ENCODE measurements around the gene LRMDA. TPM values are rescaled to one million over a fixed set of nuclear protein-coding genes. Genes with fewer than 3 reads are reported as not detected.
A peak's percentile ranks its signal among the peaks of the same experiment; 100 is the strongest.

LRMDA gene
- total RNA-seq, 1 donor from 2014 or later, result 17.3 TPM

- DNase-seq (ENCODE audit: low read depth in 2 of 2), result no peak
Observed at GRCh38 chr10:75638752-75639151, 207.3 kb downstream of the LRMDA start.

GRCh38 chr10:75639736-75640135 lies 208.3 kb downstream of the LRMDA start:
- DNase-seq (ENCODE audit: low read depth in 2 of 2), result no peak

GRCh38 chr10:75640381-75640780 lies 209.0 kb downstream of the LRMDA start:
- no peak for DNase-seq (ENCODE audit: low read depth in 2 of 2)

- DNase-seq (ENCODE audit: low read depth in 2 of 2), result no peak
Observed at GRCh38 chr10:75640803-75641202, 209.4 kb downstream of the LRMDA start.

- no peak for DNase-seq (ENCODE audit: low read depth in 2 of 2)
Observed at GRCh38 chr10:75643405-75643804, 212.0 kb downstream of the LRMDA start.

- no peak for DNase-seq (ENCODE audit: low read depth in 2 of 2)
Observed at GRCh38 chr10:75643944-75644692, 212.7 kb downstream of the LRMDA start.

- DNase-seq (ENCODE audit: low read depth in 2 of 2), result no peak
Observed at GRCh38 chr10:75645704-75646103, 214.3 kb downstream of the LRMDA start.

- DNase-seq (ENCODE audit: low read depth in 2 of 2), result no peak
Observed at GRCh38 chr10:75646218-75646915, 214.9 kb downstream of the LRMDA start.

- DNase-seq (ENCODE audit: low read depth in 2 of 2), result no peak
Observed at GRCh38 chr10:75646916-75647315, 215.5 kb downstream of the LRMDA start.

GRCh38 chr10:75647675-75648074 lies 216.3 kb downstream of the LRMDA start:
- DNase-seq (ENCODE audit: low read depth in 2 of 2), result no peak

GRCh38 chr10:75648351-75648750 lies 216.9 kb downstream of the LRMDA start:
- DNase-seq (ENCODE audit: low read depth in 2 of 2), result no peak

GRCh38 chr10:75648854-75649253 lies 217.4 kb downstream of the LRMDA start:
- no peak for DNase-seq (ENCODE audit: low read depth in 2 of 2)

GRCh38 chr10:75649466-75649865 lies 218.0 kb downstream of the LRMDA start:
- no peak for DNase-seq (ENCODE audit: low read depth in 2 of 2)

GRCh38 chr10:75650648-75651047 lies 219.2 kb downstream of the LRMDA start:
- DNase-seq (ENCODE audit: low read depth in 2 of 2), result no peak

GRCh38 chr10:75651417-75651816 lies 220.0 kb downstream of the LRMDA start:
- peak in 1 of 2 donors; percentile 2 for DNase-seq (ENCODE audit: low read depth in 2 of 2)

- no peak for DNase-seq (ENCODE audit: low read depth in 2 of 2)
Observed at GRCh38 chr10:75652146-75652740, 220.8 kb downstream of the LRMDA start.

- peak in 1 of 2 donors; percentile 3 for DNase-seq (ENCODE audit: low read depth in 2 of 2)
Observed at GRCh38 chr10:75653761-75654160, 222.3 kb downstream of the LRMDA start.

GRCh38 chr10:75654171-75654771 lies 222.8 kb downstream of the LRMDA start:
- peak in 1 of 2 donors; percentile 46 for DNase-seq (ENCODE audit: low read depth in 2 of 2)

GRCh38 chr10:75654772-75655171 lies 223.3 kb downstream of the LRMDA start:
- DNase-seq (ENCODE audit: low read depth in 2 of 2), result no peak

GRCh38 chr10:75655791-75656451 lies 224.5 kb downstream of the LRMDA start:
- DNase-seq (ENCODE audit: low read depth in 2 of 2), result peak in 1 of 2 donors; percentile 64

GRCh38 chr10:75657351-75657750 lies 225.9 kb downstream of the LRMDA start:
- DNase-seq (ENCODE audit: low read depth in 2 of 2), result no peak

- DNase-seq (ENCODE audit: low read depth in 2 of 2), result no peak
Observed at GRCh38 chr10:75658036-75658435, 226.6 kb downstream of the LRMDA start.

Measured in lung microvascular endothelial cell (primary cell).